Endothelial cell of umbilical vein (primary cell): ENCODE data around the gene ATP13A2. TPM values are rescaled to one million over a fixed set of nuclear protein-coding genes. Genes with fewer than 3 reads are reported as not detected.
A peak's percentile ranks its signal among the peaks of the same experiment; 100 is the strongest.

Experiments
- BruUV-seq: library from RNA; stranded (reverse); fragments of 400-500 nt; replicated peaks from 2 replicates; lab custom pipeline; 2021; lab: Mats Ljungman, UMichigan
- CTCF ChIA-PET: fragments of 300-600, 350-600 bp; sonication (Branson Sonifier 250); formaldehyde crosslinking; loops from one replicate; lab custom pipeline; 2021; ENCODE audit warnings: antibody characterized with exemption, inconsistent platforms; lab: Charles Lee
- POLR2A ChIA-PET: fragments of 300-600, 350-600 bp; sonication (Branson Sonifier 250); formaldehyde crosslinking; loops from one replicate; lab custom pipeline; 2021; ENCODE audit warnings: antibody characterized with exemption, inconsistent platforms; lab: Charles Lee
- DNase-seq: peaks from one replicate; pipeline ENCODE4 v3.0.0-alpha.2; 2011; ENCODE audit warnings: low read depth, low spot score
- FAIRE-seq: peaks from 2 replicates; lab custom pipeline; 2011; peaks lifted over from hg19 to GRCh38; lab: Jason Lieb, UNC
- H2AFZ ChIP-seq: 2 replicates; pipeline ENCODE4 v1.6.0; 2012; ENCODE audit warnings: low read depth, low read length, control low read depth, inconsistent platforms
- H3K27ac ChIP-seq: 2 replicates; pipeline ENCODE4 v1.5.1; 2011; ENCODE audit warnings: low read depth, mild to moderate bottlenecking, control low read depth, low read length, moderate library complexity; ENCODE audit not compliant: insufficient read depth
- H3K27me3 ChIP-seq, 2 experiments: 2 replicates each; pipeline versions ENCODE4 v1.6.0 to v1.6.1; 2011; ENCODE audit warnings: low read length in 2 of 2, mixed read lengths in 1 of 2; ENCODE audit not compliant: control insufficient read depth in 2 of 2, insufficient read depth in 2 of 2
- H3K36me3 ChIP-seq, 2 experiments: 2 replicates in 1 of 2; 3 replicates in 1 of 2; pipeline ENCODE4 v1.5.1; 2011; ENCODE audit warnings: low read length in 2 of 2, mild to moderate bottlenecking in 1 of 2, moderate library complexity in 1 of 2; ENCODE audit not compliant: control insufficient read depth in 2 of 2, insufficient read depth in 2 of 2; ENCODE audit errors: extremely low read depth in 1 of 2
- H3K4me1 ChIP-seq: 3 replicates; pipeline ENCODE4 v1.5.1; 2011; ENCODE audit warnings: mild to moderate bottlenecking, low read length; ENCODE audit not compliant: control insufficient read depth, insufficient read depth; ENCODE audit errors: extremely low read depth
- H3K4me2 ChIP-seq: 2 replicates; pipeline ENCODE4 v1.6.1; 2011; ENCODE audit warnings: low read length, control low read depth, mixed read lengths; ENCODE audit not compliant: insufficient read depth
- H3K4me3 ChIP-seq, 3 experiments: fragments of 200-600 bp in 1 of 3; sonication (generic), shearing (Covaris generic) in 1 of 3; replicated peaks in 1 of 3; 2 replicates each; pipeline ENCODE4 v1.5.1; 2011 to 2016; ENCODE audit warnings: control low read depth in 3 of 3, low read length in 3 of 3, mild to moderate bottlenecking in 2 of 3, inconsistent platforms in 1 of 3, low read depth in 1 of 3, moderate library complexity in 1 of 3; ENCODE audit not compliant: insufficient read depth in 1 of 3
- H3K79me2 ChIP-seq: 2 replicates; pipeline ENCODE4 v1.6.0; 2012; ENCODE audit warnings: low read length, inconsistent platforms; ENCODE audit not compliant: control insufficient read depth, insufficient read depth
- H3K9ac ChIP-seq: replicated peaks from 2 replicates; pipeline ENCODE3; 2011; ENCODE audit warnings: low read length, control low read depth; ENCODE audit not compliant: insufficient read depth; ENCODE audit errors: extremely low read depth
- H3K9me1 ChIP-seq: replicated peaks from 3 replicates; pipeline ENCODE4 v1.6.0; 2011; ENCODE audit warnings: mild to moderate bottlenecking, low read length; ENCODE audit not compliant: control insufficient read depth, insufficient read depth; ENCODE audit errors: extremely low read depth
- H3K9me3 ChIP-seq: replicated peaks from 2 replicates; pipeline ENCODE4 v1.5.1; 2012; ENCODE audit warnings: low read length, inconsistent platforms; ENCODE audit not compliant: control insufficient read depth, insufficient read depth
- H4K20me1 ChIP-seq: replicated peaks from 2 replicates; pipeline ENCODE3; 2011; ENCODE audit warnings: mild to moderate bottlenecking, low read length; ENCODE audit not compliant: control insufficient read depth, insufficient read depth; ENCODE audit errors: extremely low read depth
- EZH2 ChIP-seq: IDR thresholded peaks from 2 replicates; pipeline ENCODE4 v1.6.1; 2012; ENCODE audit warnings: borderline replicate concordance, low read depth, mild to moderate bottlenecking, moderate library complexity, low read length, inconsistent platforms; ENCODE audit not compliant: severe bottlenecking
- FOS ChIP-seq: IDR thresholded peaks from 2 replicates; pipeline ENCODE4 v1.6.1; 2011; ENCODE audit warnings: mild to moderate bottlenecking, low read length, moderate library complexity, borderline replicate concordance; ENCODE audit not compliant: insufficient read depth
- GATA2 ChIP-seq: IDR thresholded peaks from 2 replicates; pipeline ENCODE4 v1.7.0; 2011; ENCODE audit warnings: low read depth, mild to moderate bottlenecking, moderate library complexity, mixed read lengths, low read length; ENCODE audit not compliant: insufficient read length, insufficient read depth
- MYC ChIP-seq: IDR thresholded peaks from one replicate; pipeline ENCODE4 v1.6.1; 2011; ENCODE audit warnings: mild to moderate bottlenecking, low read depth, low read length
- dilution Hi-C: fragments of 300-500 bp; cut with MboI; formaldehyde crosslinking; loops from one replicate; pipeline ENCODE4 v1.15.0; 2019; ENCODE audit warnings: low sequenced_read_pairs; ENCODE audit not compliant: extremely low pct_ligation_motif_present
- intact Hi-C: fragments of 100-400 bp; cut with micrococcal nuclease; formaldehyde crosslinking; loops from one replicate; pipeline ENCODE4 v1.10.0; 2022
- polyA plus RNA-seq, 4 experiments: library from polyadenylated mRNA; depleted of rRNA in 3 of 4; stranded (reverse) in 3 of 4; unstranded in 1 of 4; fragments of >200 nt; gene quantifications; 2 replicates each; pipeline versions ENCODE4 v1.2.1 to v1.2.3, GENCODE V29; 2011 to 2012; ENCODE audit warnings: missing spikeins in 1 of 4
- total RNA-seq: library from RNA; stranded (reverse); gene quantifications from 2 replicates; pipeline ENCODE4 v1.2.3, GENCODE V29; 2021
- TF ChIP-seq, protein P1 (sequence below), 2 donors: IDR thresholded peaks; 1 replicate in 1 of 2; 2 replicates in 1 of 2; pipeline ENCODE4 v1.5.1; 2011; ENCODE audit warnings: low read length in 2 of 2, mild to moderate bottlenecking in 2 of 2, moderate library complexity in 2 of 2, control low read depth in 1 of 2, inconsistent platforms in 1 of 2, low read depth in 1 of 2; ENCODE audit not compliant: insufficient read depth in 1 of 2; ENCODE audit errors: extremely low read depth in 1 of 2
- TF ChIP-seq, protein P2 (sequence below): IDR thresholded peaks from 2 replicates; pipeline ENCODE4 v1.6.1; 2011; ENCODE audit not compliant: insufficient read depth, insufficient read length

Gene ATP13A2
- total and polyA plus RNA-seq, 2 donors (not counting 3 experiments of a cell fraction or from before 2014, with no cell fraction given), result 44.9 to 60.6 TPM

DNA sequence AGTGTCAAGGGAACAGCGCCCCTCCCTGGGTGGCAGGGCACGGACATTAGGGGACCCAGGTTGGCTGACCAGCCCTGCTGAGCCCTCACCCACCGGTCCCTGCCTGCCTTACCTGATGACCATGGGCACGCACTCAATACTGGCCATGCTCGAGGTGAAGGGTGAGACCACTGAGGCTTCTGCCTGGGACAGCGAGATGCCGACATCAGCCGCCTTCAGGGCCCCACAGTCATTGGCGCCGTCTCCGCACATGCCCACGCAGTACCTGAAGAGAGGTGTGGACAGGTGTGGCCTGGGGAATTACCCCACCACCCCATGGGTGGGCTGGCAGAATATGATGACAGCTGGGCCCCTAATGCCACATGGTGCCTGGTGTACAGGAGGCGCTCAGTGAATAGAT is 23.5 kb downstream of the ATP13A2 start:
- no TSS peak for BruUV-seq
- dilution Hi-C loops (no loop called here), intact Hi-C loops (no loop called here)
- H3K36me3 ChIP-seq, result peaks cover 0 to 20% of the 10 kb centered on the region in 2 experiments
- no peaks in the 10 kb centered on the region for H3K9me1 ChIP-seq
- H3K4me2 ChIP-seq, result no peak overlapping the region
- H3K9me3 ChIP-seq, result no peaks in the 10 kb centered on the region
- no peaks in the 10 kb centered on the region for H3K27me3 ChIP-seq
- CTCF ChIA-PET, result interaction anchor here (0.9 to 4.0 kb wide), 6 partner anchors 9 to 673 kb away, joined by 3 to 20 read pairs (median 4); no protein-coding TSS in a partner anchor
- DNase-seq (no peak), FAIRE-seq (no peak)
- peaks cover 10% of the 10 kb centered on the region for H3K4me1 ChIP-seq
- no peak overlapping the region for H3K9ac ChIP-seq
- no peak overlapping the region for H3K27ac ChIP-seq
- H3K79me2 ChIP-seq, result no peaks in the 10 kb centered on the region
- H4K20me1 ChIP-seq, result no peaks in the 10 kb centered on the region
- no peak overlapping the region for H2AFZ ChIP-seq
- no peak overlapping the region for H3K4me3 ChIP-seq
- POLR2A ChIA-PET, result no interaction called here
- TF ChIP-seq EZH2 (no peak), GATA2 (no peak)

DNA sequence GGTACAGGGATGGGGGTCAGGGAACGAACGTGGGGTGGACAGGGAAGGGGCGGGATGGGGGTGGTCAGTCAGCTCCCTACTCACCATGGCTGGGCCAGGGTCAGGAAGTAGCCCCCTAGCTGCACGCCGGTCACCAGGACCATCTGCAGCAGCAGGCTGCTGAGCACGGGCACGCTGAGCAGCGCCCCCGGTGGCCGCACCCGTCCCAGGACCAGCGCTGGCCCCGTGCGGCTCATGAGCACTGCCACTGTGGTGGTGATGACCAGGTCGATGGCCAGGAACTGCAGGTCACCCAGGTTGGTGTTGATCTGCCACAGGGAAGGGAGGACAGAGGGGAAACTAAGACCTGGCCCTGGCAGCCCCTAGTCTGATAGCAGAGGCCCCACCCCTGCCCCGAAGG is 24.8 kb downstream of the ATP13A2 start:
- dilution Hi-C loops (no loop called here), intact Hi-C loops (no loop called here)
- H3K4me3 ChIP-seq, result no peak overlapping the region
- no peak overlapping the region for H3K27ac ChIP-seq
- H3K4me1 ChIP-seq, result peaks cover 10% of the 10 kb centered on the region
- no peak overlapping the region for H3K4me2 ChIP-seq
- H3K79me2 ChIP-seq, result no peaks in the 10 kb centered on the region
- H4K20me1 ChIP-seq, result no peaks in the 10 kb centered on the region
- no peak overlapping the region for H2AFZ ChIP-seq
- no peaks in the 10 kb centered on the region for H3K9me3 ChIP-seq
- ChIA-PET CTCF (interaction anchor here (1.0 to 4.0 kb wide), 4 partner anchors 14 to 36 kb away, joined by 3 to 20 read pairs (median 6); no protein-coding TSS in a partner anchor), POLR2A (no interaction called here)
- no peaks in the 10 kb centered on the region for H3K9me1 ChIP-seq
- peaks cover 0 to 20% of the 10 kb centered on the region in 2 experiments for H3K36me3 ChIP-seq
- BruUV-seq, result no TSS peak
- DNase-seq (no peak), FAIRE-seq (no peak)
- H3K27me3 ChIP-seq, result no peaks in the 10 kb centered on the region
- H3K9ac ChIP-seq, result no peak overlapping the region
- TF ChIP-seq FOS (no peak), MYC (no peak)
- TF ChIP-seq, protein P1, sequence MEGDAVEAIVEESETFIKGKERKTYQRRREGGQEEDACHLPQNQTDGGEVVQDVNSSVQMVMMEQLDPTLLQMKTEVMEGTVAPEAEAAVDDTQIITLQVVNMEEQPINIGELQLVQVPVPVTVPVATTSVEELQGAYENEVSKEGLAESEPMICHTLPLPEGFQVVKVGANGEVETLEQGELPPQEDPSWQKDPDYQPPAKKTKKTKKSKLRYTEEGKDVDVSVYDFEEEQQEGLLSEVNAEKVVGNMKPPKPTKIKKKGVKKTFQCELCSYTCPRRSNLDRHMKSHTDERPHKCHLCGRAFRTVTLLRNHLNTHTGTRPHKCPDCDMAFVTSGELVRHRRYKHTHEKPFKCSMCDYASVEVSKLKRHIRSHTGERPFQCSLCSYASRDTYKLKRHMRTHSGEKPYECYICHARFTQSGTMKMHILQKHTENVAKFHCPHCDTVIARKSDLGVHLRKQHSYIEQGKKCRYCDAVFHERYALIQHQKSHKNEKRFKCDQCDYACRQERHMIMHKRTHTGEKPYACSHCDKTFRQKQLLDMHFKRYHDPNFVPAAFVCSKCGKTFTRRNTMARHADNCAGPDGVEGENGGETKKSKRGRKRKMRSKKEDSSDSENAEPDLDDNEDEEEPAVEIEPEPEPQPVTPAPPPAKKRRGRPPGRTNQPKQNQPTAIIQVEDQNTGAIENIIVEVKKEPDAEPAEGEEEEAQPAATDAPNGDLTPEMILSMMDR (IDR thresholded peaks at IDR 0.05; ENCODE audit: extremely low read depth in 1 of 2, insufficient read depth in 1 of 2, low read depth in 1 of 2, low read length in 2 of 2), result peak; percentile 39 to 66
- TF ChIP-seq, protein P2, sequence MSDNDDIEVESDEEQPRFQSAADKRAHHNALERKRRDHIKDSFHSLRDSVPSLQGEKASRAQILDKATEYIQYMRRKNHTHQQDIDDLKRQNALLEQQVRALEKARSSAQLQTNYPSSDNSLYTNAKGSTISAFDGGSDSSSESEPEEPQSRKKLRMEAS, result no peak
